ENCODE measurements around the gene NMT1. TPM values are rescaled to one million over a fixed set of nuclear protein-coding genes. Genes with fewer than 3 reads are reported as not detected.

NMT1 gene
- total RNA-seq, 2 experiments from 2014 or later, result 61.1 to 62.2 TPM

DNA sequence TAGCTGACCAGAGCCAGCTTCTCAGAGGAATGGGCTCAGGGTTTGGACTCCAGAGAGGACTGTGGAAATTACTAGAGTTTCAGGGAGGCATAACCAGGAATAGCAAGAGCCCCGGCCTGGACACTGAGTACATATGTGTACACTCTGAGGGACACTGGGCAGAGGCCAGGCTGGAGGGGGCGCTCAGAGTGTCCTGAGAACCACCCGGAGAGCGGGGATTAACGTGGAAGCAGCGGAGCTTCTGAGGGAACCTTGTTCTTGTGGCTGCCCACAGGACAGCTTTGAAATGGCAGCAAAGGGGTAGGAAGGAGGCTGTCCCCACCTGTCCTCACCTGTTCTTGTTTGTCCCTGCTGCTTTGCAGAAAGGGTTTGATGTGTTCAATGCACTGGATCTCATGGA lies 43.4 kb downstream of the NMT1 start:
- Mint-ChIP-seq H3K4me1 (ENCODE audit: low read depth) (no peaks in the 10 kb centered on the region), H3K27ac (no peak overlapping the region), H3K9me3 (no peaks in the 10 kb centered on the region), H3K36me3 (ENCODE audit: low read depth) (peaks cover 61% of the 10 kb centered on the region), H3K4me3 (no peak overlapping the region), H3K27me3 (no peaks in the 10 kb centered on the region)
- intact Hi-C loops (cut with DNase I, micrococcal nuclease), result no loop called here
- H3K27me3 ChIP-seq (ENCODE audit: control insufficient read depth in 1 of 2, insufficient read depth in 2 of 2, low read length in 2 of 2), result no peaks in the 10 kb centered on the region
- ChIA-PET CTCF (no interaction called here), POLR2A (no interaction called here)
- TF ChIP-seq, protein P1, sequence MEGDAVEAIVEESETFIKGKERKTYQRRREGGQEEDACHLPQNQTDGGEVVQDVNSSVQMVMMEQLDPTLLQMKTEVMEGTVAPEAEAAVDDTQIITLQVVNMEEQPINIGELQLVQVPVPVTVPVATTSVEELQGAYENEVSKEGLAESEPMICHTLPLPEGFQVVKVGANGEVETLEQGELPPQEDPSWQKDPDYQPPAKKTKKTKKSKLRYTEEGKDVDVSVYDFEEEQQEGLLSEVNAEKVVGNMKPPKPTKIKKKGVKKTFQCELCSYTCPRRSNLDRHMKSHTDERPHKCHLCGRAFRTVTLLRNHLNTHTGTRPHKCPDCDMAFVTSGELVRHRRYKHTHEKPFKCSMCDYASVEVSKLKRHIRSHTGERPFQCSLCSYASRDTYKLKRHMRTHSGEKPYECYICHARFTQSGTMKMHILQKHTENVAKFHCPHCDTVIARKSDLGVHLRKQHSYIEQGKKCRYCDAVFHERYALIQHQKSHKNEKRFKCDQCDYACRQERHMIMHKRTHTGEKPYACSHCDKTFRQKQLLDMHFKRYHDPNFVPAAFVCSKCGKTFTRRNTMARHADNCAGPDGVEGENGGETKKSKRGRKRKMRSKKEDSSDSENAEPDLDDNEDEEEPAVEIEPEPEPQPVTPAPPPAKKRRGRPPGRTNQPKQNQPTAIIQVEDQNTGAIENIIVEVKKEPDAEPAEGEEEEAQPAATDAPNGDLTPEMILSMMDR (IDR thresholded peaks at IDR 0.05), result no peak
- H3K4me1 ChIP-seq (ENCODE audit: insufficient read depth, low read length), result no peaks in the 10 kb centered on the region
- no peaks in the 10 kb centered on the region for H3K9me3 ChIP-seq (ENCODE audit: control insufficient read depth in 1 of 2, insufficient read depth in 1 of 2, low read length in 2 of 2)
- DNase-seq (no peak), ATAC-seq (ENCODE audit: poor library complexity) (no peak)
- no peak overlapping the region for H3K27ac ChIP-seq (ENCODE audit: low read depth in 1 of 2, low read length in 2 of 2)
- no peak overlapping the region for H3K4me3 ChIP-seq (ENCODE audit: low read length)
- H3K36me3 ChIP-seq (ENCODE audit: insufficient read depth, low read length), result peaks cover 78% of the 10 kb centered on the region

DNA sequence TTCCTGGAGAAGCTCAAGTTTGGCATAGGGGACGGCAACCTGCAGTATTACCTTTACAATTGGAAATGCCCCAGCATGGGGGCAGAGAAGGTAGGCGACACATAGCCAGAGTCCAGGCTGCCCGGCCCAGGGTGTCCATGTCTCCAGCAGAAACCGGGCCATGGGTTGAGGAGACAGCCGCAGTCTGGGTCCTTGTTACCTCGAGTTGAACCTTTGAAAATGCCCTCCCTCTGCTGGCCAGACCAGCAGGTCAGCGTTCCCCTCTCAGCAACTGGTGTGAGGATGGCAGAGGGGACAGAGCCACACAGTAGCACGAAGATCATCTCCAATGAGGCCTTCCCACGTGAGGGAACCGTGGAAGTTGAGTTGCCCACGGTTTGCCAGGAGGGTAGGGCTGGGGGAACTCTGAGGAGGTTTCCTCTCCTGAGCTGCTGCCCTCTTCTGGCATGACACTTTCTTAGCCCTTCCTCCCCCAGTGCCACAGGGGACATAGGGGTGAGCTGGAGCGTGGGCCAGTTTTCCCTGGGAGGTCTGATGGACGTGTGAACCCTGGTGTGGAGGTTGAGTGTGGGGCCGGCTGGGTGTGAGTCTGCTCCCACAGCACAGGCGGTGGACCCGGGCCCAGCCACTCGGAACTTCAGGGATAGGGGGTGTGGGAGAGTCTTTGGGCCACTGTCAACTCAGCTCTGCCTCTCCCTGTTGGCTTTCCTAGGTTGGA lies 43.9 kb downstream of the NMT1 start:
- Histone ChIP-seq H3K4me3 (ENCODE audit: low read length) (no peak overlapping the region), H3K27me3 (ENCODE audit: control insufficient read depth in 1 of 2, insufficient read depth in 2 of 2, low read length in 2 of 2) (no peaks in the 10 kb centered on the region), H3K4me1 (ENCODE audit: insufficient read depth, low read length) (no peaks in the 10 kb centered on the region), H3K27ac (ENCODE audit: low read depth in 1 of 2, low read length in 2 of 2) (no peak overlapping the region), H3K9me3 (ENCODE audit: control insufficient read depth in 1 of 2, insufficient read depth in 1 of 2, low read length in 2 of 2) (no peaks in the 10 kb centered on the region), H3K36me3 (ENCODE audit: insufficient read depth, low read length) (peaks cover 73% of the 10 kb centered on the region)
- H3K9me3 Mint-ChIP-seq, result no peaks in the 10 kb centered on the region
- intact Hi-C loops (cut with DNase I, micrococcal nuclease), result no loop called here
- no peak overlapping the region for H3K4me3 Mint-ChIP-seq
- DNase-seq (no peak), ATAC-seq (ENCODE audit: poor library complexity) (no peak)
- H3K4me1 Mint-ChIP-seq (ENCODE audit: low read depth), result no peaks in the 10 kb centered on the region
- ChIA-PET POLR2A (no interaction called here), CTCF (no interaction called here)
- TF ChIP-seq, protein P1 (IDR thresholded peaks at IDR 0.05), result no peak
- H3K36me3 Mint-ChIP-seq (ENCODE audit: low read depth), result peaks cover 57% of the 10 kb centered on the region
- no peak overlapping the region for H3K27ac Mint-ChIP-seq
- H3K27me3 Mint-ChIP-seq, result no peaks in the 10 kb centered on the region

DNA sequence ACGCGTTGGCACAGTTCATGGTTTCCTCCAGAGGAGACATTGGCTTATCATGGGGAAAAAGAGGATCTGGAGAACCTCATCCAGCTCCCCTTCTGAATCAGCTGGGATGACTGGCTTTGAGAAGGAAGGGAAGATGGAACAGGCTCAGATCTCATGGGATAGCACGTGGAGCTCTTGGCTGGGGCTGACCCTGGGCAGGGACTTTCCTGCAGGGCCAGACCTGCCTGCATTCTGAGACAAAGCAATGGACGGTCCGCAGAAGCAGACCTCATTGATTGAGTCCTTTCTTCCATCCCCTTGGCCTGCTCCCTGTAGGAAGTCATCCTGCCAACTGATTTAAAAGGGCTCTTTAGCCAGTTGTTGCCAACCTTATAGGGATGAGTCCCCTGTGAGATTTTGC lies 45.0 kb downstream of the NMT1 start:
- H3K36me3 ChIP-seq (ENCODE audit: insufficient read depth, low read length), result peaks cover 72% of the 10 kb centered on the region
- ATAC-seq (ENCODE audit: poor library complexity) (no peak), DNase-seq (no peak)
- ChIA-PET CTCF (no interaction called here), POLR2A (no interaction called here)
- TF ChIP-seq, protein P1 (IDR thresholded peaks at IDR 0.05), result no peak
- Mint-ChIP-seq H3K9me3 (no peaks in the 10 kb centered on the region), H3K27me3 (no peaks in the 10 kb centered on the region), H3K27ac (no peak overlapping the region), H3K4me1 (ENCODE audit: low read depth) (no peaks in the 10 kb centered on the region), H3K4me3 (no peak overlapping the region), H3K36me3 (ENCODE audit: low read depth) (peaks cover 57% of the 10 kb centered on the region)
- no peaks in the 10 kb centered on the region for H3K4me1 ChIP-seq (ENCODE audit: insufficient read depth, low read length)
- no peaks in the 10 kb centered on the region for H3K9me3 ChIP-seq (ENCODE audit: control insufficient read depth in 1 of 2, insufficient read depth in 1 of 2, low read length in 2 of 2)
- no peak overlapping the region for H3K27ac ChIP-seq (ENCODE audit: low read depth in 1 of 2, low read length in 2 of 2)
- H3K27me3 ChIP-seq (ENCODE audit: control insufficient read depth in 1 of 2, insufficient read depth in 2 of 2, low read length in 2 of 2), result no peaks in the 10 kb centered on the region
- intact Hi-C loops (cut with DNase I, micrococcal nuclease), result no loop called here
- no peak overlapping the region for H3K4me3 ChIP-seq (ENCODE audit: low read length)
